ENCODE data around the gene CDK11B. TPM values are rescaled to one million over a fixed set of nuclear protein-coding genes. Genes with fewer than 3 reads are reported as not detected.
"Not testable (repeated sequence)": the region's sequence is repeated elsewhere in the genome, so short reads cannot be mapped to it uniquely, and the experiment has no call there.

The CDK11B gene
- polyA plus RNA-seq, 5 donors, result 31.8 to 45.6 (median 42.0) TPM

GRCh38 chr1:1684031-1684681 lies 25.4 kb upstream of the CDK11B start:
- no peak for DNase-seq

GRCh38 chr1:1683104-1683905 lies 24.5 kb upstream of the CDK11B start:
- DNase-seq, result no peak

- no peak for DNase-seq
Observed at GRCh38 chr1:1680912-1681273, 22.1 kb upstream of the CDK11B start.

GRCh38 chr1:1680031-1680911 lies 21.5 kb upstream of the CDK11B start:
- no peak for DNase-seq

- no peak for DNase-seq
Observed at GRCh38 chr1:1678581-1679380, 20.0 kb upstream of the CDK11B start.

GRCh38 chr1:1677718-1678580 lies 19.1 kb upstream of the CDK11B start:
- DNase-seq, result no peak

GRCh38 chr1:1676087-1676486 lies 17.3 kb upstream of the CDK11B start:
- not testable (repeated sequence) for DNase-seq

GRCh38 chr1:1675218-1675617 lies 16.4 kb upstream of the CDK11B start:
- not testable (repeated sequence) for DNase-seq

GRCh38 chr1:1674806-1675205 lies 16.0 kb upstream of the CDK11B start:
- not testable (repeated sequence) for DNase-seq

- no peak for DNase-seq
Observed at GRCh38 chr1:1672181-1672965, 13.6 kb upstream of the CDK11B start.

- DNase-seq, result no peak
Observed at GRCh38 chr1:1671365-1672119, 12.7 kb upstream of the CDK11B start.

- no peak for DNase-seq
Observed at GRCh38 chr1:1670866-1671265, 12.1 kb upstream of the CDK11B start.

- DNase-seq, result no peak
Observed at GRCh38 chr1:1669468-1670440, 10.9 kb upstream of the CDK11B start.

- no peak for DNase-seq
Observed at GRCh38 chr1:1666526-1666925, 7.7 kb upstream of the CDK11B start.

GRCh38 chr1:1665815-1666251 lies 7.0 kb upstream of the CDK11B start:
- DNase-seq, result no peak

- DNase-seq, result no peak
Observed at GRCh38 chr1:1664941-1665814, 6.4 kb upstream of the CDK11B start.

GRCh38 chr1:1664318-1664717 lies 5.5 kb upstream of the CDK11B start:
- not testable (repeated sequence) for DNase-seq
